ENCODE measurements around the gene MON1A. TPM values are rescaled to one million over a fixed set of nuclear protein-coding genes. Genes with fewer than 3 reads are reported as not detected.

The MON1A gene
- total RNA-seq, 1 donor from 2014 or later = 13.0 TPM

DNA sequence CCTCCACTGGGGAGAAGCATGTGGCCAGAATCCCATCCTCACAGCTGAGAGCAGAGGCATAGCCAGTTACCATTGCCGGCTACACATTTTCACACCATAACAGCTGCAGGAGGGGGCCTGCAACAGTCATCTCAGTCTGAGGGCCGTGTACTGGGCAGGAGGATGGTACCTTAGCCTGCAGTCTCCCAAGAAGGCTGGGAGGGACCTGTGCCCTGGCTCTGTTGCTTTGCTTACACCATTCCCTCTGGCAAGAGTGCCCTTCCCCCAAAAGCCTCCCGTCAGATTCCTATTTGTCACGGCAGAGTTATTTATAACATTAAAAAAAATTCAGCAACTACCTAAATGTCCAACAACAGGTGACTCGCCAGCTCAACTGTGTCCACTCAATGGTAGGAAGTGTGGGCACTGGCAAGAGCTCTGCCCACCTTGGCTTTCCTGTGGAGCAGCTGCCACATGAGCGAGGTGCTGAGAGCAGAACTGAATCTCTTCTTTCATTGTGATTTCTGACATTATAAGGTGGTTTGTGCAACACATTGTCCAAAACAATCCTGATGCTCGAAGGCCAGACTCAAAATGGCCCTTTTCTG lies 64.3 kb downstream of the MON1A start:
- no peak for TF ChIP-seq CTCF (IDR thresholded peaks at IDR 0.05)
- Histone ChIP-seq H3K4me3 (no peak overlapping the region), H3K4me1 (peaks cover 7 to 10% of the 10 kb centered on the region in 2 donors), H3K27me3 (peaks cover 10% of the 10 kb centered on the region), H3K27ac (no peak overlapping the region), H3K36me3 (no peaks in the 10 kb centered on the region), H3K9me3 (no peaks in the 10 kb centered on the region)
- DNase-seq (ENCODE audit: low spot score in 2 of 2) = no peak
- intact Hi-C loops (cut with DNase I) = no loop called here

- peaks cover 10% of the 10 kb centered on the region for H3K27me3 ChIP-seq
- no peak for DNase-seq (ENCODE audit: low spot score in 2 of 2)
- no peaks in the 10 kb centered on the region for H3K36me3 ChIP-seq
- peaks cover 4 to 6% of the 10 kb centered on the region in 2 donors for H3K4me1 ChIP-seq
- no peaks in the 10 kb centered on the region for H3K9me3 ChIP-seq
- no peak overlapping the region for H3K27ac ChIP-seq
- intact Hi-C loops (cut with DNase I) = no loop called here
- TF ChIP-seq CTCF (IDR thresholded peaks at IDR 0.05) = no peak
- no peak overlapping the region for H3K4me3 ChIP-seq
Observed at GRCh38 chr3:49864505-49864904, 65.1 kb downstream of the MON1A start.

GRCh38 chr3:49859576-49860305 lies 69.9 kb downstream of the MON1A start:
- peaks cover 8% of the 10 kb centered on the region in 2 donors for H3K4me1 ChIP-seq
- TF ChIP-seq CTCF (IDR thresholded peaks at IDR 0.05) = no peak
- no peaks in the 10 kb centered on the region for H3K36me3 ChIP-seq
- no peak overlapping the region for H3K27ac ChIP-seq
- no peak overlapping the region for H3K4me3 ChIP-seq
- no peaks in the 10 kb centered on the region for H3K9me3 ChIP-seq
- intact Hi-C loops (cut with DNase I) = loop anchor here (10.0 kb wide), 1 partner anchor 135 kb away; the partner anchor contains the start of gene GMPPB
- no peaks in the 10 kb centered on the region for H3K27me3 ChIP-seq
- no peak for DNase-seq (ENCODE audit: low spot score in 2 of 2)

Other genes with a start within 250 kb of the MON1A start
- gene MST1, start 240.3 kb downstream of the MON1A start, total RNA-seq = 12.6 TPM
- 33.1 TPM for gene RNF123, start 240.3 kb downstream of the MON1A start, total RNA-seq
- 0.43 TPM for gene AMIGO3, start 210.1 kb downstream of the MON1A start, total RNA-seq
- 16.4 TPM for gene GMPPB, start 205.9 kb downstream of the MON1A start, total RNA-seq
- 33.8 TPM for gene IP6K1, start 143.3 kb downstream of the MON1A start, total RNA-seq
- not detected for gene CDHR4, start 129.9 kb downstream of the MON1A start, total RNA-seq
- gene INKA1, start 126.5 kb downstream of the MON1A start, total RNA-seq = not detected
- 56.1 TPM for gene UBA7, start 115.9 kb downstream of the MON1A start, total RNA-seq
- not detected for gene TRAIP, start 73.2 kb downstream of the MON1A start, total RNA-seq
- gene CAMKV, start 59.9 kb downstream of the MON1A start, total RNA-seq = not detected
- not detected for gene MST1R, start 25.9 kb downstream of the MON1A start, total RNA-seq
- 84.7 TPM for gene RBM6, start 10.3 kb upstream of the MON1A start, total RNA-seq
- gene RBM5, start 159.1 kb upstream of the MON1A start, total RNA-seq = 105 TPM
- 75.0 TPM for gene SEMA3F, start 225.5 kb upstream of the MON1A start, total RNA-seq